Measurements from ENCODE around the gene TRPM4.

The TRPM4 gene

GRCh38 chr19:49210108-49210900, 52.7 kb downstream of the TRPM4 start:
- Histone ChIP-seq H4K20me1 (ENCODE audit: insufficient read depth, low read length) (no peaks in the 10 kb centered on the region), H3K79me2 (ENCODE audit: low read length) (no peaks in the 10 kb centered on the region), H3K27me3 (replicated peaks; ENCODE audit: insufficient read depth, low read length) (0 out of 2 replicates have a peak, but pooled peaks cover 4% of the 10 kb centered on the region), H3K4me3 (ENCODE audit: low read length) (no peak overlapping the region), H3K9me3 (replicated peaks; ENCODE audit: insufficient read depth, low read length) (no peaks in the 10 kb centered on the region), H3K36me3 (replicated peaks; ENCODE audit: insufficient read depth, low read length) (no peaks in the 10 kb centered on the region), H3F3A (ENCODE audit: insufficient read depth, low read length) (peaks cover 26% of the 10 kb centered on the region), H3K9me2 (replicated peaks; ENCODE audit: insufficient read depth, low read length) (no peaks in the 10 kb centered on the region), H3K9ac (ENCODE audit: low read length) (no peak overlapping the region), H3K4me2 (ENCODE audit: low read depth, low read length) (no peak overlapping the region), H2AFZ (ENCODE audit: low read length) (no peak overlapping the region), H3K4me1 (ENCODE audit: low read length) (peaks cover 23% of the 10 kb centered on the region), H3K27ac (ENCODE audit: low read length) (no peak overlapping the region)
- TF ChIP-seq EZH2phosphoT487 (IDR thresholded peaks at IDR 0.05; ENCODE audit: low read length) (no peak), CTCF (IDR thresholded peaks at IDR 0.05; ENCODE audit: low read length) (no peak), EZH2 (optimal IDR thresholded peaks at IDR 0.05; ENCODE audit: low read depth, low read length) (no peak)
- no peak for DNase-seq

DNA sequence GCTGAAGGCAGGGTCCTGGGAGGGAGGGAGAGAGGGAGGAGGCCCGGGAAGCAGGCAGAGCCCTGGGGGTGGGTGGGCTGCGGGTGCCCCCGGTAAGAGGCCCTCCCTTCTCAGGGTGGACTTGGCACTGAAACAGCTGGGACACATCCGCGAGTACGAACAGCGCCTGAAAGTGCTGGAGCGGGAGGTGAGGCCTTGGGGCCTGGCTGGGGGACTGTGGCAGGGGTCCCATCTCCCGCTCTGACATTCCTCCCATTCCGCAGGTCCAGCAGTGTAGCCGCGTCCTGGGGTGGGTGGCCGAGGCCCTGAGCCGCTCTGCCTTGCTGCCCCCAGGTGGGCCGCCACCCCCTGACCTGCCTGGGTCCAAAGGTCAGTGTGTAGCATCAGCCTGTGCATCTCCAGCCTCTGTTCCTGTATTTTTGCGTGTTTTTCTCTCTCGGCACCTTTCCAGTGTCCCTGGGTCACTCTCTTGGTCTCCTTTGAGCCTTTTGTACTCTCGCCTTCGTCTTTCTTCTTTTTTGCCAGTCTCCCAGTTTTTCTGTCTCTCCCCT, 53.4 kb downstream of the TRPM4 start:
- Histone ChIP-seq H2AFZ (ENCODE audit: low read length) (no peak overlapping the region), H3K36me3 (replicated peaks; ENCODE audit: insufficient read depth, low read length) (no peaks in the 10 kb centered on the region), H3K27me3 (replicated peaks; ENCODE audit: insufficient read depth, low read length) (0 out of 2 replicates have a peak, but pooled peaks cover 4% of the 10 kb centered on the region), H3K9me2 (replicated peaks; ENCODE audit: insufficient read depth, low read length) (no peaks in the 10 kb centered on the region), H3K9ac (ENCODE audit: low read length) (no peak overlapping the region), H3F3A (ENCODE audit: insufficient read depth, low read length) (peaks cover 28% of the 10 kb centered on the region), H3K4me3 (ENCODE audit: low read length) (no peak overlapping the region), H4K20me1 (ENCODE audit: insufficient read depth, low read length) (no peaks in the 10 kb centered on the region), H3K9me3 (replicated peaks; ENCODE audit: insufficient read depth, low read length) (no peaks in the 10 kb centered on the region), H3K4me2 (ENCODE audit: low read depth, low read length) (no peak overlapping the region), H3K79me2 (ENCODE audit: low read length) (no peaks in the 10 kb centered on the region), H3K27ac (ENCODE audit: low read length) (no peak overlapping the region), H3K4me1 (ENCODE audit: low read length) (peaks cover 28% of the 10 kb centered on the region)
- TF ChIP-seq CTCF (IDR thresholded peaks at IDR 0.05; ENCODE audit: low read length): no peak
- no peak for DNase-seq

DNA sequence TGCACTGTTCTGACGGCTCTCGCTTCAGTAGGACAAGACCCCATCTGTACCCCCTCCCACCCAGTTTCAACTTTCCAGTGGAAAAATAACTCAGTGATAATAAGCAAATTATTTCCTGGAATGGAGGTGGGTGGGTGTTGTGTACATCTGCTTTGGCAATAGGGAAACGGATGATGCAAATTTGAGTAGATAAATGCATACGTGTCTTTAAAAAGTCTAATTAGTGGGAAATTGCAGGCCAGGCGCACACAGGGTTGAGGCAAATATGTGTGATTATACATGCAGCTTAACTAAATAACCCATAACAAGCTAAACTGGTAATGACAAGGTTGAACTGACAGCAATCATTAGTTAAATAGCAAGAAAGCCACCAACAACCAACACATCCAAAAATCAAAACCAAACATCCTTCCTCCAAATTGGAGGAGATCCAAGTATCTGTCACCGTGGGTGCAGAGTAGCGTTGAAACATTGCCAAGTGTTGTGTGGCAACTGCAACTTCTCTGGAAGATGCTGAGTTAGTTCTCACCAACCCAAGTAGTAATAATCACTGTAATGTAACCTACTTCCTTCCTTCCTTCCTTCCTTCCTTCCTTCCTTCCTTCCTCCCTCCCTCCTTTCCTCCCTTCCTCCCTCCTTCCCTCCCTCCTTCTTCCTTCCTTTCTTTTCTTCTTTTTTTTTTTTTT, 54.6 kb downstream of the TRPM4 start:
- TF ChIP-seq CTCF (IDR thresholded peaks at IDR 0.05; ENCODE audit: low read length): no peak
- no peak for TF ChIP-seq EZH2 (optimal IDR thresholded peaks at IDR 0.05; ENCODE audit: low read depth, low read length)
- no peak for TF ChIP-seq EZH2phosphoT487 (IDR thresholded peaks at IDR 0.05; ENCODE audit: low read length)
- H3K9me2 ChIP-seq (replicated peaks; ENCODE audit: insufficient read depth, low read length): no peaks in the 10 kb centered on the region
- H3K4me3 ChIP-seq (ENCODE audit: low read length): no peak overlapping the region
- H3K9me3 ChIP-seq (replicated peaks; ENCODE audit: insufficient read depth, low read length): no peaks in the 10 kb centered on the region
- H3K27me3 ChIP-seq (replicated peaks; ENCODE audit: insufficient read depth, low read length): no peaks in the 10 kb centered on the region
- H3K4me1 ChIP-seq (ENCODE audit: low read length): peaks cover 28% of the 10 kb centered on the region
- no peak for DNase-seq
- no peaks in the 10 kb centered on the region for H3K79me2 ChIP-seq (ENCODE audit: low read length)
- no peak overlapping the region for H3K4me2 ChIP-seq (ENCODE audit: low read depth, low read length)
- H3F3A ChIP-seq (ENCODE audit: insufficient read depth, low read length): peaks cover 23% of the 10 kb centered on the region
- H4K20me1 ChIP-seq (ENCODE audit: insufficient read depth, low read length): no peaks in the 10 kb centered on the region
- H2AFZ ChIP-seq (ENCODE audit: low read length): no peak overlapping the region
- no peak overlapping the region for H3K27ac ChIP-seq (ENCODE audit: low read length)
- no peak overlapping the region for H3K9ac ChIP-seq (ENCODE audit: low read length)
- no peaks in the 10 kb centered on the region for H3K36me3 ChIP-seq (replicated peaks; ENCODE audit: insufficient read depth, low read length)

All from MM.1S (cell line).